ENCODE data around the gene SH3BP2. TPM values are rescaled to one million over a fixed set of nuclear protein-coding genes. Genes with fewer than 3 reads are reported as not detected.

SH3BP2 gene
- total and polyA plus RNA-seq, 7 experiments from 2014 or later: 5.9 to 269 (median 23.1) TPM

- intact Hi-C loops (cut with micrococcal nuclease): no loop called here
- Mint-ChIP-seq H3K27me3 (no peaks in the 10 kb centered on the region), H3K36me3 (peaks cover 0 to 17% (median 0%) of the 10 kb centered on the region in 5 donors), H3K4me3 (peak overlapping the region in 7 of 10 donors; percentile 7 to 69 (median 42)), H3K4me1 (peaks cover 60 to 97% (median 91%) of the 10 kb centered on the region in 7 donors), H3K27ac (peak overlapping the region in 3 of 9 donors; percentile 37 to 85 (median 84)), H3K9me3 (peaks cover 0 to 1% (median 0%) of the 10 kb centered on the region in 11 donors)
- ChIA-PET POLR2A (interaction anchor here (0.6 to 2.3 kb wide), 4 partner anchors 9 to 27 kb away, joined by 3 to 7 read pairs (median 4); partner anchors contain the start of gene ADD1), CTCF (no interaction called here)
- Histone ChIP-seq H3K4me3 (ENCODE audit: low read length) (no peak overlapping the region), H3K4me1 (ENCODE audit: control insufficient read depth in 2 of 2, insufficient read depth in 2 of 2, low read length in 2 of 2) (peaks cover 21 to 47% of the 10 kb centered on the region in 2 donors), H3K27me3 (ENCODE audit: control insufficient read depth in 2 of 2, insufficient read depth in 2 of 2, low read length in 2 of 2) (no peaks in the 10 kb centered on the region), H3K27ac (ENCODE audit: low read depth, low read length) (no peak overlapping the region), H3K9me3 (ENCODE audit: control insufficient read depth in 2 of 3, low read length in 3 of 3) (no peaks in the 10 kb centered on the region), H3K36me3 (ENCODE audit: control insufficient read depth in 2 of 3, insufficient read depth in 3 of 3, low read length in 3 of 3) (no peaks in the 10 kb centered on the region)
- ATAC-seq (no peak), DNase-seq (no peak)
These were observed 68.9 kb downstream of the SH3BP2 start for GRCh38 chr4:2861631-2862436.

GRCh38 chr4:2862528-2862927 is 69.6 kb downstream of the SH3BP2 start:
- Mint-ChIP-seq H3K4me1 (peaks cover 63 to 98% (median 92%) of the 10 kb centered on the region in 7 donors), H3K27me3 (no peaks in the 10 kb centered on the region), H3K4me3 (peak overlapping the region in 6 of 10 donors; percentile 7 to 55 (median 40)), H3K36me3 (peaks cover 0 to 14% (median 0%) of the 10 kb centered on the region in 5 donors), H3K9me3 (peaks cover 0 to 1% (median 0%) of the 10 kb centered on the region in 11 donors), H3K27ac (peak overlapping the region in 7 of 9 donors; percentile 36 to 84 (median 59))
- intact Hi-C loops (cut with micrococcal nuclease): no loop called here
- ATAC-seq (peak; percentile 27), DNase-seq (no peak)
- ChIA-PET CTCF (no interaction called here), POLR2A (interaction anchor here (1.0 to 2.3 kb wide), 3 partner anchors 9 to 28 kb away, joined by 3 to 7 read pairs (median 5); partner anchors contain the start of gene ADD1)
- H3K27ac ChIP-seq (ENCODE audit: low read depth, low read length): no peak overlapping the region
- H3K36me3 ChIP-seq (ENCODE audit: control insufficient read depth in 2 of 3, insufficient read depth in 3 of 3, low read length in 3 of 3): no peaks in the 10 kb centered on the region
- no peak overlapping the region for H3K4me3 ChIP-seq (ENCODE audit: low read length)
- H3K27me3 ChIP-seq (ENCODE audit: control insufficient read depth in 2 of 2, insufficient read depth in 2 of 2, low read length in 2 of 2): no peaks in the 10 kb centered on the region
- H3K9me3 ChIP-seq (ENCODE audit: control insufficient read depth in 2 of 3, low read length in 3 of 3): no peaks in the 10 kb centered on the region
- peaks cover 28 to 50% of the 10 kb centered on the region in 2 donors for H3K4me1 ChIP-seq (ENCODE audit: control insufficient read depth in 2 of 2, insufficient read depth in 2 of 2, low read length in 2 of 2)

GRCh38 chr4:2863649-2864048 is 70.8 kb downstream of the SH3BP2 start:
- POLR2A ChIA-PET: no interaction called here

GRCh38 chr4:2865196-2865780 is 72.4 kb downstream of the SH3BP2 start:
- ChIA-PET POLR2A (no interaction called here), CTCF (no interaction called here)
- Histone ChIP-seq H3K27me3 (ENCODE audit: control insufficient read depth in 2 of 2, insufficient read depth in 2 of 2, low read length in 2 of 2) (no peaks in the 10 kb centered on the region), H3K36me3 (ENCODE audit: control insufficient read depth in 2 of 3, insufficient read depth in 3 of 3, low read length in 3 of 3) (peaks cover 0 to 3% (median 0%) of the 10 kb centered on the region in 3 experiments), H3K4me3 (ENCODE audit: low read length) (no peak overlapping the region), H3K9me3 (ENCODE audit: control insufficient read depth in 2 of 3, low read length in 3 of 3) (no peaks in the 10 kb centered on the region), H3K4me1 (ENCODE audit: control insufficient read depth in 2 of 2, insufficient read depth in 2 of 2, low read length in 2 of 2) (peaks cover 20 to 31% of the 10 kb centered on the region in 2 donors), H3K27ac (ENCODE audit: low read depth, low read length) (no peak overlapping the region)
- DNase-seq (no peak), ATAC-seq (no peak)
- Mint-ChIP-seq H3K27me3 (no peaks in the 10 kb centered on the region), H3K9me3 (no peaks in the 10 kb centered on the region), H3K27ac (peak overlapping the region in 6 of 9 donors; percentile 23 to 69 (median 34)), H3K4me3 (peak overlapping the region in 5 of 10 donors; percentile 3 to 40 (median 8)), H3K36me3 (peaks cover 0 to 7% (median 0%) of the 10 kb centered on the region in 5 donors), H3K4me1 (peaks cover 52 to 98% (median 92%) of the 10 kb centered on the region in 7 donors)
- intact Hi-C loops (cut with micrococcal nuclease): no loop called here

More at GRCh38 chr4:2863649-2864048, 70.8 kb downstream of the SH3BP2 start:
- Histone ChIP-seq H3K36me3 (ENCODE audit: control insufficient read depth in 2 of 3, insufficient read depth in 3 of 3, low read length in 3 of 3) (peaks cover 0 to 3% (median 0%) of the 10 kb centered on the region in 3 experiments), H3K27ac (ENCODE audit: low read depth, low read length) (no peak overlapping the region), H3K4me3 (ENCODE audit: low read length) (no peak overlapping the region), H3K9me3 (ENCODE audit: control insufficient read depth in 2 of 3, low read length in 3 of 3) (no peaks in the 10 kb centered on the region), H3K4me1 (ENCODE audit: control insufficient read depth in 2 of 2, insufficient read depth in 2 of 2, low read length in 2 of 2) (peaks cover 29 to 44% of the 10 kb centered on the region in 2 donors), H3K27me3 (ENCODE audit: control insufficient read depth in 2 of 2, insufficient read depth in 2 of 2, low read length in 2 of 2) (no peaks in the 10 kb centered on the region)
- peaks cover 59 to 98% (median 92%) of the 10 kb centered on the region in 7 donors for H3K4me1 Mint-ChIP-seq
- CTCF ChIA-PET: interaction anchor here (0.6 kb wide), 1 partner anchor 91 kb away, joined by 3 read pairs; no protein-coding TSS in a partner anchor
- ATAC-seq (no peak), DNase-seq (no peak)
- H3K9me3 Mint-ChIP-seq: peaks cover 0 to 1% (median 0%) of the 10 kb centered on the region in 11 donors
- intact Hi-C loops (cut with micrococcal nuclease): no loop called here
- peaks cover 0 to 11% (median 0%) of the 10 kb centered on the region in 5 donors for H3K36me3 Mint-ChIP-seq
- no peak overlapping the region for H3K4me3 Mint-ChIP-seq
- H3K27me3 Mint-ChIP-seq: no peaks in the 10 kb centered on the region
- H3K27ac Mint-ChIP-seq: no peak overlapping the region

GRCh38 chr4:2866160-2866861 is 73.4 kb downstream of the SH3BP2 start:
- H3K27ac Mint-ChIP-seq: peak overlapping the region in 2 of 9 donors; percentile 60 to 69
- Histone ChIP-seq H3K9me3 (ENCODE audit: control insufficient read depth in 2 of 3, low read length in 3 of 3) (no peaks in the 10 kb centered on the region), H3K27ac (ENCODE audit: low read depth, low read length) (no peak overlapping the region), H3K4me3 (ENCODE audit: low read length) (no peak overlapping the region), H3K4me1 (ENCODE audit: control insufficient read depth in 2 of 2, insufficient read depth in 2 of 2, low read length in 2 of 2) (peaks cover 12 to 21% of the 10 kb centered on the region in 2 donors), H3K27me3 (ENCODE audit: control insufficient read depth in 2 of 2, insufficient read depth in 2 of 2, low read length in 2 of 2) (no peaks in the 10 kb centered on the region), H3K36me3 (ENCODE audit: control insufficient read depth in 2 of 3, insufficient read depth in 3 of 3, low read length in 3 of 3) (peaks cover 0 to 3% (median 0%) of the 10 kb centered on the region in 3 experiments)
- H3K27me3 Mint-ChIP-seq: no peaks in the 10 kb centered on the region
- H3K9me3 Mint-ChIP-seq: no peaks in the 10 kb centered on the region
- intact Hi-C loops (cut with micrococcal nuclease): no loop called here
- peaks cover 47 to 97% (median 91%) of the 10 kb centered on the region in 7 donors for H3K4me1 Mint-ChIP-seq
- DNase-seq: no peak
- H3K36me3 Mint-ChIP-seq: peaks cover 0 to 7% (median 3%) of the 10 kb centered on the region in 5 donors
- ChIA-PET POLR2A (interaction anchor here (1.1 kb wide), 1 partner anchor 97 kb away, joined by 3 read pairs; the partner anchor contains the start of genes GRK4 and NOP14), CTCF (no interaction called here)
- ATAC-seq: no peak
- H3K4me3 Mint-ChIP-seq: peak overlapping the region in 1 of 10 donors; percentile 44

GRCh38 chr4:2866891-2867290 is 74.0 kb downstream of the SH3BP2 start:
- peaks cover 0 to 3% (median 0%) of the 10 kb centered on the region in 3 experiments for H3K36me3 ChIP-seq (ENCODE audit: control insufficient read depth in 2 of 3, insufficient read depth in 3 of 3, low read length in 3 of 3)
- no peaks in the 10 kb centered on the region for H3K27me3 ChIP-seq (ENCODE audit: control insufficient read depth in 2 of 2, insufficient read depth in 2 of 2, low read length in 2 of 2)
- Mint-ChIP-seq H3K4me1 (peaks cover 47 to 97% (median 91%) of the 10 kb centered on the region in 7 donors), H3K27ac (peak overlapping the region in 4 of 9 donors; percentile 19 to 60 (median 28)), H3K27me3 (no peaks in the 10 kb centered on the region), H3K4me3 (peak overlapping the region in 5 of 10 donors; percentile 18 to 44 (median 23)), H3K9me3 (no peaks in the 10 kb centered on the region), H3K36me3 (peaks cover 0 to 5% (median 3%) of the 10 kb centered on the region in 5 donors)
- no peak for DNase-seq
- H3K4me3 ChIP-seq (ENCODE audit: low read length): no peak overlapping the region
- ChIA-PET POLR2A (interaction anchor here (1.0 to 1.1 kb wide), 2 partner anchors 18 to 97 kb away, joined by 3 to 4 read pairs; partner anchors contain the start of genes GRK4 and NOP14), CTCF (no interaction called here)
- no peaks in the 10 kb centered on the region for H3K9me3 ChIP-seq (ENCODE audit: control insufficient read depth in 2 of 3, low read length in 3 of 3)
- peaks cover 18 to 19% of the 10 kb centered on the region in 2 donors for H3K4me1 ChIP-seq (ENCODE audit: control insufficient read depth in 2 of 2, insufficient read depth in 2 of 2, low read length in 2 of 2)
- no peak for ATAC-seq
- no peak overlapping the region for H3K27ac ChIP-seq (ENCODE audit: low read depth, low read length)
- intact Hi-C loops (cut with micrococcal nuclease): no loop called here

All from naive thymus-derived CD4-positive, alpha-beta T cell (primary cell).